Caco-2 (cell line): Measurements from ENCODE around the gene CISH. TPM values are rescaled to one million over a fixed set of nuclear protein-coding genes. Genes with fewer than 3 reads are reported as not detected.
A peak's percentile ranks its signal among the peaks of the same experiment; 100 is the strongest.

Experiments
- BruUV-seq: library from RNA; stranded (reverse); fragments of 400-500 nt; replicated peaks from 2 replicates; lab custom pipeline; 2021; lab: Mats Ljungman, UMichigan
- CTCF ChIA-PET: fragments of 300-600 bp; sonication (Branson Sonifier 250); formaldehyde crosslinking; loops from one replicate; lab custom pipeline; 2022; ENCODE audit warnings: antibody characterized with exemption; lab: Charles Lee
- POLR2A ChIA-PET: fragments of 300-600 bp; sonication (Branson Sonifier 250); formaldehyde crosslinking; loops from one replicate; lab custom pipeline; 2022; ENCODE audit warnings: antibody characterized with exemption; lab: Charles Lee
- DNase-seq, 2 experiments: peaks; one replicate each; pipeline versions ENCODE4 v3.0.0 to v3.0.0-alpha.2; 2020 to 2022
- H3K27me3 ChIP-seq: replicated peaks from 2 replicates; pipeline ENCODE4 v1.6.0; 2011; ENCODE audit warnings: low read length; ENCODE audit not compliant: control insufficient read depth, insufficient read depth
- H3K36me3 ChIP-seq: 2 replicates; pipeline ENCODE4 v1.5.1; 2011; ENCODE audit warnings: low read length; ENCODE audit not compliant: control insufficient read depth, insufficient read depth
- H3K4me1 ChIP-seq: fragments of 250-450 bp; sonication (Bioruptor Pico); 2 replicates; pipeline ENCODE4 v1.5.1; 2020; ENCODE audit warnings: mild to moderate bottlenecking
- H3K4me3 ChIP-seq: 2 replicates; pipeline ENCODE4 v1.5.1; 2011; ENCODE audit warnings: low read depth, mild to moderate bottlenecking, control low read depth, low read length
- H3K9me3 ChIP-seq: fragments of 250-450 bp; sonication (Bioruptor Pico); 2 replicates; pipeline ENCODE4 v1.5.1; 2020; ENCODE audit warnings: mild to moderate bottlenecking, moderate library complexity
- H3K27ac Mint-ChIP-seq: one replicate; pipeline ENCODE4 v1.8.0; 2022; ENCODE audit warnings: mixed read lengths; ENCODE audit not compliant: unreplicated experiment
- H3K27me3 Mint-ChIP-seq: one replicate; pipeline ENCODE4 v1.8.0; 2022; ENCODE audit warnings: mixed read lengths; ENCODE audit not compliant: insufficient read depth, unreplicated experiment
- H3K36me3 Mint-ChIP-seq: one replicate; pipeline ENCODE4 v1.8.0; 2022; ENCODE audit warnings: mild to moderate bottlenecking, mixed read lengths; ENCODE audit not compliant: insufficient read depth, unreplicated experiment
- H3K4me1 Mint-ChIP-seq: one replicate; pipeline ENCODE4 v1.8.0; 2022; ENCODE audit warnings: low read depth, mixed read lengths; ENCODE audit not compliant: unreplicated experiment
- H3K4me3 Mint-ChIP-seq: one replicate; pipeline ENCODE4 v1.8.0; 2022; ENCODE audit warnings: mild to moderate bottlenecking, moderate library complexity, mixed read lengths; ENCODE audit not compliant: unreplicated experiment
- H3K9me3 Mint-ChIP-seq: one replicate; pipeline ENCODE4 v1.8.0; 2022; ENCODE audit warnings: mixed read lengths; ENCODE audit not compliant: unreplicated experiment
- intact Hi-C: fragments of 100-400 bp; cut with micrococcal nuclease; formaldehyde crosslinking; loops from one replicate; pipeline ENCODE4 v1.10.0; 2022; ENCODE audit not compliant: unreplicated experiment
- total RNA-seq: library from RNA; stranded (reverse); gene quantifications from 2 replicates; pipeline ENCODE4 v1.2.3, GENCODE V29; 2022
- TF ChIP-seq, protein P1 (sequence below), 2 experiments: fragments of 200-600 bp in 1 of 2; IDR thresholded peaks; 1 replicate in 1 of 2; 2 replicates in 1 of 2; pipeline versions ENCODE4 v1.5.1 to v1.8.0; 2011 to 2022; ENCODE audit warnings: antibody characterized with exemption in 1 of 2, control low read depth in 1 of 2, inconsistent platforms in 1 of 2, low read depth in 1 of 2, low read length in 1 of 2, mild to moderate bottlenecking in 1 of 2, moderate library complexity in 1 of 2; ENCODE audit not compliant: insufficient read depth in 1 of 2, severe bottlenecking in 1 of 2, unreplicated experiment in 1 of 2

CISH gene
- total RNA-seq, 1 experiment from 2014 or later = 2.9 TPM

DNA sequence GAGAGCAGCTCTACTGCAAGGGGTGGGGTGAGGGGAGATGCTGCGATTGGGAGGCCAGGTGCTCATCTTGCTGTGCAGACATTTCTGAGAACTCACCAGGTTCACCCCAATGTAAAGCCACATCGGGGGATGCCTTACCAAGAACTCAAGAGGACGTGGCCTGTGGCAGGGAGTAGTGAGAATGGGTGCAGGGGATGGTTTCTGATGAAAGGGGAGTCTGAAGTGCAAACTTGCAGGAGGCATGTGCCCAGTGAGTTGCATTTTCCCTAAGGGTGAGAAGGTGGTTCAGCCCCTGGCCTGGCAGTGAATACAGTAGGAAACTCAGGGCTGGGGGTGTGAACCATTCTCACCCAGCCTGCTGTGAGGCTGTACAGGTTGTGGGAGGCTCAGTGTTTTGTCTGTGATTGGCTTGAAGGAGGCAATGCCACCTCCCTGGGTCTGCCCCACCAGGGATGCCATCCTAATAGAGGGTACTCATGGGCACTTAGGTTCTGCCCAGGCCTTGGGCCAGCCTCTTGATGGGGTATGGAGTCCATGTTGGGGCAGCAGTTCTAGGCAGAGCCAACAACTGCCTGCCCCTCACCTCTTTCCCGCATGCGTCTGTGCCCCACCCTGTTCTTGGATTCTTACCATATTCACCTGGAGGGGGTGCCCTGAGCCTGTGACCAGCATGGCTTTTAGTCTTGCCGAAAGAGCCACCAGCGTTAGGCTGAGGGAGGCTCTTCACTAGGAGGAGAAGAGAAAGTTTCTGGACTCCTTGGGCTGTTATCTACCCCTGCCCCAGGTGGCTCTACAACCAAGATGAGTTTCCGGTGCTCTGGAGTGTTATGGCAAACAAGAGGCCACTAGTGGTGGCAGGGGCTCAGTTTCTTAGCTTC, 37.8 kb downstream of the CISH start:
- TF ChIP-seq, protein P1, sequence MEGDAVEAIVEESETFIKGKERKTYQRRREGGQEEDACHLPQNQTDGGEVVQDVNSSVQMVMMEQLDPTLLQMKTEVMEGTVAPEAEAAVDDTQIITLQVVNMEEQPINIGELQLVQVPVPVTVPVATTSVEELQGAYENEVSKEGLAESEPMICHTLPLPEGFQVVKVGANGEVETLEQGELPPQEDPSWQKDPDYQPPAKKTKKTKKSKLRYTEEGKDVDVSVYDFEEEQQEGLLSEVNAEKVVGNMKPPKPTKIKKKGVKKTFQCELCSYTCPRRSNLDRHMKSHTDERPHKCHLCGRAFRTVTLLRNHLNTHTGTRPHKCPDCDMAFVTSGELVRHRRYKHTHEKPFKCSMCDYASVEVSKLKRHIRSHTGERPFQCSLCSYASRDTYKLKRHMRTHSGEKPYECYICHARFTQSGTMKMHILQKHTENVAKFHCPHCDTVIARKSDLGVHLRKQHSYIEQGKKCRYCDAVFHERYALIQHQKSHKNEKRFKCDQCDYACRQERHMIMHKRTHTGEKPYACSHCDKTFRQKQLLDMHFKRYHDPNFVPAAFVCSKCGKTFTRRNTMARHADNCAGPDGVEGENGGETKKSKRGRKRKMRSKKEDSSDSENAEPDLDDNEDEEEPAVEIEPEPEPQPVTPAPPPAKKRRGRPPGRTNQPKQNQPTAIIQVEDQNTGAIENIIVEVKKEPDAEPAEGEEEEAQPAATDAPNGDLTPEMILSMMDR (IDR thresholded peaks at IDR 0.05; ENCODE audit: insufficient read depth in 1 of 2, low read depth in 1 of 2, low read length in 1 of 2, severe bottlenecking in 1 of 2, unreplicated experiment in 1 of 2) = no peak
- H3K27ac Mint-ChIP-seq = no peak overlapping the region
- peaks cover 10% of the 10 kb centered on the region for H3K36me3 Mint-ChIP-seq
- CTCF ChIA-PET = interaction anchor here (1.7 to 2.4 kb wide), 2 partner anchors 31 to 38 kb away, joined by 3 to 12 read pairs; partner anchors contain the start of gene CISH
- intact Hi-C loops = no loop called here
- H3K9me3 Mint-ChIP-seq = no peaks in the 10 kb centered on the region
- H3K4me3 ChIP-seq = no peak overlapping the region
- POLR2A ChIA-PET = no interaction called here
- 0 out of 2 replicates have a peak, but pooled peaks cover 5% of the 10 kb centered on the region for H3K4me1 ChIP-seq
- H3K9me3 ChIP-seq = no peaks in the 10 kb centered on the region
- BruUV-seq = no TSS peak
- H3K4me3 Mint-ChIP-seq = no peak overlapping the region
- no peaks in the 10 kb centered on the region for H3K27me3 ChIP-seq
- H3K36me3 ChIP-seq = peaks cover 2% of the 10 kb centered on the region; the same call in 1 of the 2 replicates
- H3K27me3 Mint-ChIP-seq = no peaks in the 10 kb centered on the region
- H3K4me1 Mint-ChIP-seq = no peaks in the 10 kb centered on the region
- no peak for DNase-seq

DNA sequence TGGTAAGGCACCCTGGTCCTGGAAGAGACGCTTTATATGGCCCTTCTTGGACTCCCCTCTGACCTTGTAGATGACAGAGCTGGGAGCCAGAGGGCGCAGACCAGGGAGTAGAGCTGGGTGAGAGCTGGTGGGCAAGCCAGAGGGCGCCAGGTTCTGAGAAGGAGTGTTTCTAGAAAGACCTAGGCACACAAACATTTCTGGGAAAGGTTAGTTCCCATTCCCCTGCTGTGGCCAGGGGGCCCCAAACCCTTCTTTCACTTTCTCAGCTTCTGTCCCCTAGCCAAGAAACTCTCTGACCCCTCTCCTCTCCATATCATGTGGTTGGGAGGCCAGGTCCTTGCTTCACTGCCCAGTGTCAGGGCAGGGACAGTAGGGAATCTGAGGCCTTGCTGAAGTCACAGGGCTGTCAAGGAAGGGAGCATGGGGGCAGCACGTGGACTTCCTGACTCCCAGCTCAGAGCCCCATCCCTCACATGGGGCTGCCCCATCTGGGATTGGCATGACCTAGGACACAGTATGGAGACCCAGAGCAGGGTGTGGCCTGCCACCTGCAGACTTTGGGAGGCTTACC, 38.7 kb downstream of the CISH start:
- Mint-ChIP-seq H3K36me3 (peaks cover 13% of the 10 kb centered on the region), H3K27ac (no peak overlapping the region), H3K9me3 (no peaks in the 10 kb centered on the region), H3K4me3 (no peak overlapping the region), H3K27me3 (no peaks in the 10 kb centered on the region), H3K4me1 (no peaks in the 10 kb centered on the region)
- ChIA-PET CTCF (interaction anchor here (1.3 to 2.4 kb wide), 3 partner anchors 31 to 43 kb away, joined by 3 to 12 read pairs (median 4); partner anchors contain the start of gene CISH), POLR2A (no interaction called here)
- BruUV-seq = no TSS peak
- no peaks in the 10 kb centered on the region for H3K27me3 ChIP-seq
- H3K4me3 ChIP-seq = no peak overlapping the region
- TF ChIP-seq, protein P1 (IDR thresholded peaks at IDR 0.05; ENCODE audit: insufficient read depth in 1 of 2, low read depth in 1 of 2, low read length in 1 of 2, severe bottlenecking in 1 of 2, unreplicated experiment in 1 of 2) = no peak
- no peaks in the 10 kb centered on the region for H3K9me3 ChIP-seq
- peaks cover 2% of the 10 kb centered on the region; the same call in 1 of the 2 replicates for H3K36me3 ChIP-seq
- 0 out of 2 replicates have a peak, but pooled peaks cover 5% of the 10 kb centered on the region for H3K4me1 ChIP-seq
- intact Hi-C loops = loop anchor here (1.0 kb wide), 2 partner anchors 41 to 79 kb away; no protein-coding TSS in a partner anchor
- no peak for DNase-seq

- H3K4me1 ChIP-seq = 0 out of 2 replicates have a peak, but pooled peaks cover 5% of the 10 kb centered on the region
- Mint-ChIP-seq H3K36me3 (peaks cover 17% of the 10 kb centered on the region), H3K4me1 (no peaks in the 10 kb centered on the region), H3K4me3 (no peak overlapping the region), H3K27ac (no peak overlapping the region), H3K9me3 (no peaks in the 10 kb centered on the region), H3K27me3 (no peaks in the 10 kb centered on the region)
- ChIA-PET CTCF (interaction anchor here (1.3 to 3.6 kb wide), 4 partner anchors 30 to 44 kb away, joined by 3 to 27 read pairs (median 8); partner anchors contain the start of gene CISH), POLR2A (no interaction called here)
- no peaks in the 10 kb centered on the region for H3K9me3 ChIP-seq
- H3K4me3 ChIP-seq = no peak overlapping the region
- no peaks in the 10 kb centered on the region for H3K27me3 ChIP-seq
- H3K36me3 ChIP-seq = peaks cover 1% of the 10 kb centered on the region; the same call in 1 of the 2 replicates
- DNase-seq = peak; percentile 57 to 76
- TF ChIP-seq, protein P1 (IDR thresholded peaks at IDR 0.05; ENCODE audit: insufficient read depth in 1 of 2, low read depth in 1 of 2, low read length in 1 of 2, severe bottlenecking in 1 of 2, unreplicated experiment in 1 of 2) = peak; percentile 82 to 87
- no TSS peak for BruUV-seq
- intact Hi-C loops = loop anchor here (1.0 kb wide), 2 partner anchors 42 to 80 kb away; no protein-coding TSS in a partner anchor
These were observed 39.4 kb downstream of the CISH start for GRCh38 chr3:50572158-50572557.
